GM23338 (cell line): ENCODE data around the gene COLEC12. TPM values are rescaled to one million over a fixed set of nuclear protein-coding genes. Genes with fewer than 3 reads are reported as not detected.

Source experiments
- ATAC-seq: fragments of 200-7000 bp; cut with Tn5 transposase; 3 replicates; pipeline ENCODE4 v1.9.1; 2020
- DNase-seq: peaks from one replicate; pipeline ENCODE4 v3.0.0-alpha.2; 2015; ENCODE audit warnings: low spot score
- H2AFZ ChIP-seq: fragments of 200-600 bp; sonication (generic); 2 replicates; pipeline ENCODE4 v1.8.0; 2016; ENCODE audit warnings: antibody characterized with exemption, mild to moderate bottlenecking, moderate library complexity
- H3F3A ChIP-seq: fragments of 200-600 bp; sonication (generic); replicated peaks from 2 replicates; pipeline ENCODE4 v1.8.0; 2017; ENCODE audit warnings: antibody characterized with exemption, mixed run types, low read depth
- H3K27ac ChIP-seq: fragments of 200-600 bp; sonication (generic); 2 replicates; pipeline ENCODE4 v1.6.1; 2016; ENCODE audit warnings: low read depth
- H3K27me3 ChIP-seq: fragments of 200-600 bp; sonication (generic); 2 replicates; pipeline ENCODE4 v1.8.0; 2016; ENCODE audit warnings: mild to moderate bottlenecking, mixed run types, moderate library complexity; ENCODE audit not compliant: insufficient read depth
- H3K36me3 ChIP-seq: fragments of 200-600 bp; sonication (generic); 2 replicates; pipeline ENCODE4 v1.8.0; 2016; ENCODE audit warnings: mild to moderate bottlenecking; ENCODE audit not compliant: insufficient read depth
- H3K4me1 ChIP-seq: fragments of 200-600 bp; sonication (generic); 2 replicates; pipeline ENCODE4 v1.8.0; 2016; ENCODE audit warnings: mild to moderate bottlenecking, moderate library complexity; ENCODE audit not compliant: insufficient read depth
- H3K4me2 ChIP-seq: fragments of 200-600 bp; sonication (generic); 2 replicates; pipeline ENCODE4 v1.7.1; 2017; ENCODE audit warnings: mixed run types
- H3K4me3 ChIP-seq: fragments of 200-600 bp; sonication (generic); 2 replicates; pipeline ENCODE4 v1.6.1; 2016; ENCODE audit warnings: mixed run types
- H3K79me2 ChIP-seq: fragments of 200-600 bp; sonication (generic); replicated peaks from 2 replicates; pipeline ENCODE4 v1.8.0; 2017; ENCODE audit warnings: mild to moderate bottlenecking; ENCODE audit not compliant: insufficient read depth
- H3K9me2 ChIP-seq: fragments of 200-600 bp; sonication (generic); 2 replicates; pipeline ENCODE4 v1.8.0; 2017; ENCODE audit not compliant: insufficient read depth
- H4K20me1 ChIP-seq: fragments of 200-600 bp; sonication (generic); replicated peaks from 2 replicates; pipeline ENCODE4 v1.8.0; 2017; ENCODE audit warnings: mild to moderate bottlenecking; ENCODE audit not compliant: insufficient read depth
- H3K27ac Mint-ChIP-seq: 2 replicates; pipeline ENCODE4 v1.8.0; 2020; ENCODE audit warnings: inconsistent platforms, mild to moderate bottlenecking, moderate library complexity, mixed read lengths
- H3K27me3 Mint-ChIP-seq: 3 replicates; pipeline ENCODE4 v1.8.0; 2022; ENCODE audit warnings: low read depth, mild to moderate bottlenecking, moderate library complexity, mixed read lengths, inconsistent platforms; ENCODE audit not compliant: insufficient read depth, poor library complexity
- H3K36me3 Mint-ChIP-seq: 3 replicates; pipeline ENCODE4 v1.8.0; 2021; ENCODE audit warnings: low read depth, mild to moderate bottlenecking, inconsistent platforms, moderate library complexity, mixed read lengths
- H3K4me1 Mint-ChIP-seq: 3 replicates; pipeline ENCODE4 v1.8.0; 2020; ENCODE audit warnings: mild to moderate bottlenecking, inconsistent platforms, mixed read lengths
- H3K4me3 Mint-ChIP-seq: 3 replicates; pipeline ENCODE4 v1.8.0; 2021; ENCODE audit warnings: moderate library complexity, mild to moderate bottlenecking, inconsistent platforms, mixed read lengths
- H3K9me3 Mint-ChIP-seq: 3 replicates; pipeline ENCODE4 v1.8.0; 2020; ENCODE audit warnings: moderate library complexity, mild to moderate bottlenecking, inconsistent platforms, mixed read lengths
- CREB1 ChIP-seq: fragments of 250-450 bp; sonication (Bioruptor Pico); IDR thresholded peaks from 2 replicates; pipeline ENCODE4 v1.5.0; 2020; ENCODE audit warnings: low read depth, mild to moderate bottlenecking, moderate library complexity
- ETS1 ChIP-seq: IDR thresholded peaks from 2 replicates; pipeline ENCODE4 v1.6.1; 2016; ENCODE audit warnings: antibody characterized with exemption
- EZH2phosphoT487 ChIP-seq: fragments of 200-600 bp; sonication (generic); IDR thresholded peaks from one replicate; pipeline ENCODE4 v1.8.1; 2018; ENCODE audit warnings: antibody characterized with exemption; ENCODE audit not compliant: unreplicated experiment
- NANOG ChIP-seq: IDR thresholded peaks from 2 replicates; pipeline ENCODE4 v1.6.1; 2016; ENCODE audit warnings: antibody characterized with exemption, borderline replicate concordance
- POLR2AphosphoS5 ChIP-seq: IDR thresholded peaks from 2 replicates; pipeline ENCODE4 v1.6.1; 2016; ENCODE audit warnings: antibody characterized with exemption, low read depth
- REST ChIP-seq: IDR thresholded peaks from one replicate; pipeline ENCODE4 v1.6.1; 2018; ENCODE audit warnings: antibody characterized with exemption; ENCODE audit not compliant: unreplicated experiment
- ZNF331 ChIP-seq: fragments of 250-450 bp; sonication (Bioruptor Pico); IDR thresholded peaks from 2 replicates; pipeline ENCODE4 v1.5.0; 2020; ENCODE audit warnings: low read depth, mild to moderate bottlenecking, moderate library complexity
- ZNF462 ChIP-seq: fragments of 250-450 bp; sonication (Bioruptor Pico); IDR thresholded peaks from 2 replicates; pipeline ENCODE4 v1.5.0; 2020; ENCODE audit warnings: mild to moderate bottlenecking, moderate library complexity
- polyA plus RNA-seq: library from polyadenylated mRNA; unstranded; fragments of >200 nt; fragmentation: Nextera tagmentation; extraction: Ambion mirVana; gene quantifications from 2 replicates; pipeline ENCODE4 v1.2.1, GENCODE V29; 2016
- total RNA-seq: library from RNA; depleted of rRNA; stranded (reverse); fragments of >200 nt; shearing (Covaris generic); gene quantifications from 2 replicates; pipeline ENCODE4 v1.2.3, GENCODE V29; 2014

Gene COLEC12
- total and polyA plus RNA-seq, 2 experiments from 2014 or later = 1.1 to 3.2 TPM

GRCh38 chr18:461762-462161 is 38.7 kb downstream of the COLEC12 start:
- DNase-seq = no peak
- Histone ChIP-seq H2AFZ (no peak overlapping the region), H3K36me3 (no peaks in the 10 kb centered on the region), H3K27ac (no peak overlapping the region), H4K20me1 (no peaks in the 10 kb centered on the region), H3F3A (no peaks in the 10 kb centered on the region), H3K79me2 (no peaks in the 10 kb centered on the region), H3K9me2 (0 out of 2 replicates have a peak, but pooled peaks cover 3% of the 10 kb centered on the region), H3K4me3 (no peak overlapping the region), H3K4me2 (no peak overlapping the region), H3K4me1 (0 out of 2 replicates have a peak, but pooled peaks cover 7% of the 10 kb centered on the region), H3K27me3 (no peaks in the 10 kb centered on the region)
- Mint-ChIP-seq H3K27me3 (peaks cover 2% of the 10 kb centered on the region), H3K4me1 (peaks cover 23% of the 10 kb centered on the region), H3K4me3 (no peak overlapping the region), H3K9me3 (no peaks in the 10 kb centered on the region), H3K36me3 (no peaks in the 10 kb centered on the region), H3K27ac (no peak overlapping the region)
- ATAC-seq = no peak
- TF ChIP-seq ZNF331 (CRISPR knock-in tag) (no peak), CREB1 (no peak), POLR2AphosphoS5 (no peak), REST (no peak), NANOG (no peak), ETS1 (no peak), EZH2phosphoT487 (no peak)

- Mint-ChIP-seq H3K36me3 (no peaks in the 10 kb centered on the region), H3K27ac (no peak overlapping the region), H3K4me3 (no peak overlapping the region), H3K4me1 (peaks cover 23% of the 10 kb centered on the region), H3K27me3 (peaks cover 2% of the 10 kb centered on the region), H3K9me3 (no peaks in the 10 kb centered on the region)
- Histone ChIP-seq H3F3A (no peaks in the 10 kb centered on the region), H3K79me2 (no peaks in the 10 kb centered on the region), H3K4me1 (0 out of 2 replicates have a peak, but pooled peaks cover 7% of the 10 kb centered on the region), H3K4me2 (no peak overlapping the region), H3K9me2 (0 out of 2 replicates have a peak, but pooled peaks cover 3% of the 10 kb centered on the region), H3K27me3 (no peaks in the 10 kb centered on the region), H3K4me3 (no peak overlapping the region), H3K36me3 (no peaks in the 10 kb centered on the region), H4K20me1 (no peaks in the 10 kb centered on the region), H2AFZ (no peak overlapping the region), H3K27ac (no peak overlapping the region)
- DNase-seq = no peak
- TF ChIP-seq CREB1 (no peak), ZNF462 (CRISPR knock-in tag) (no peak), ETS1 (no peak)
- ATAC-seq = no peak
Measured at GRCh38 chr18:460791-461190, 39.7 kb downstream of the COLEC12 start.
